ENCODE measurements around the gene CADM2.

- no peak for TF ChIP-seq CTCF (IDR thresholded peaks at IDR 0.05)
- TF ChIP-seq EZH2 (IDR thresholded peaks at IDR 0.05): no peak
- TF ChIP-seq EZH2phosphoT487 (IDR thresholded peaks at IDR 0.05): no peak
Measured at GRCh38 chr3:85539232-85539631, 580.4 kb downstream of the CADM2 start.

Measured in neural progenitor cell (in vitro differentiated cells).